SK-N-DZ (cell line): ENCODE data around the gene OR8D1. TPM values are rescaled to one million over a fixed set of nuclear protein-coding genes. Genes with fewer than 3 reads are reported as not detected.

Source experiments
- DNase-seq: peaks from one replicate; pipeline ENCODE4 v3.0.0-alpha.2; 2015; ENCODE audit warnings: low spot score
- polyA plus RNA-seq, 2 experiments: library from polyadenylated mRNA; depleted of rRNA; stranded (reverse); fragments of >200 nt; gene quantifications; 2 replicates each; pipeline ENCODE4 v1.2.3, GENCODE V29; 2014

The OR8D1 gene
- polyA plus RNA-seq (2014; cell fraction: cytosol; rRNA removed): not detected in 2 replicates
- polyA plus RNA-seq (2014; cell fraction: nucleus; rRNA removed): not detected in 2 replicates

DNA sequence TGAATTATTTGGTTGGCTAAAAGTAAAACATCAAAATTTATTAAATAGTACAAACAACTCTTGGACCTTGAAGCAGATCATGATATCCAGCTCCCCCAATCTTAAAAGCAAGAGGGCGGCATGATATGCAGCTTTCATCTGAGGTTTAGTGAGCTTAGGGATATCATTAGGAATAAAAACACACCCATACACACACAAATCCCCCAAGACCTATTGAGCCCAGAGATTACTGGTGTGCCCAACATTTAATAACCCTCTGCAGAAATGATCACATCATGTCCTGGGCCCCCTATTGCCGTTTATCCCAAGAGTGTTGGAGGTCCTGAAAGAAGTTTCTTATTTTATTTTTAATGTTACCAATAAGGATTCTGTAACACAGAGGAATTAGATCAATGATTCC lies at the start of gene OR8D1:
Gene OR8D1, minus strand, starts transcription at position 101 of the 400 bp plus-strand sequence. CDS start 3,183 bp downstream, outside the sequence.
- DNase-seq: no peak

GRCh38 chr11:124359566-124359965 lies 45.8 kb upstream of the OR8D1 start:
- no peak for DNase-seq

- DNase-seq: no peak
These were observed 32.7 kb upstream of the OR8D1 start for GRCh38 chr11:124346311-124346955.

DNA sequence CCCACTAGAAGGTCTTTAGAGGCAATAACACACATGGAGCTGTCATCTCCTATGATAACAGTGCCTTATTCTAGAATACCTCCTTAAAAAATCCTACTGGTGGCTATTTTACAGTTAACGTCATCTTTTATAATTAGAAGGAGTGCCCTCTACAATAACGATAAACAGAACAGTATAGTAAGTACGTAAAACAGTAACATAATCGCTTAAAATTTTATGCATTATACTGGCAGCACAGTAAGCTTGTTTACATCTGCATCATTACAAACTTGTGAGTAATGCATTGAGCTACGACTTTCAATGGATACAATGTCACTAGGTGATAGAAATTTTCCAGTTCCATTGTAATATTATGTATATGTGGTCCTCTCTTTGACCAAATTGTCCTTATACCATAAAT lies 30.6 kb upstream of the OR8D1 start:
- DNase-seq: no peak

DNA sequence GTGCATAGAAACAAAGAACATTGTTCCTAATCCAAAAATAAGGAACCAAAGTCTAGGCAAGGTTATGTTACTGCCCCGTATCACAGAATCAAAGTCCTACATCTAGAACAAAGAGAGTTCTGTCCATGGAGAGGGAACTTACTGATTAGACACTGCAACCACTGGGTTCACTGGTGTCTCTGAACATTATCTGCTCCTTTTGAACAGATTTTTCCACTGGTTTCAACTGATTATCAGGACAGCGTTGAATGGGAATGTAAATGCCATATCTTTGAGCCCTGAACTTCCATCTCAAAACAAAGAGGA lies 26.3 kb upstream of the OR8D1 start:
- no peak for DNase-seq

GRCh38 chr11:124339396-124340141 lies 25.8 kb upstream of the OR8D1 start:
- no peak for DNase-seq

DNA sequence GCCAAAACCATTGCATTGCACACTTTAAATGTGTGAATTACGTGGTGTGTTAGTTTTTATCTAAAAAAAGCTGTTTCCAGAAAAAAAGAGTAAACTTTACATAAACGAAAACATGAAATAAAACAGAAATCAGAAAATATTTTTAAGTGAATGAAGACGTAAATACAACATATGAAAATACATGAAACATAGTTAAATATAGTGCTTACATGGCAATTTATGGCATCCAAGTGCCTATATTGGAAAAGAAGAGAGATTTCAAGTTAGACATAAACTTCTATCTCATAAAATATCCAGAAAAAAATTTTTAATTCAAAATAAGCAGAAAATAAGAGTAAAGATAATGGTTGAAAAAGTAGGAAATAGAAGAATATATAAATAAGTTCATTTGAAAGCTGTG lies 18.1 kb upstream of the OR8D1 start:
- DNase-seq: no peak

DNA sequence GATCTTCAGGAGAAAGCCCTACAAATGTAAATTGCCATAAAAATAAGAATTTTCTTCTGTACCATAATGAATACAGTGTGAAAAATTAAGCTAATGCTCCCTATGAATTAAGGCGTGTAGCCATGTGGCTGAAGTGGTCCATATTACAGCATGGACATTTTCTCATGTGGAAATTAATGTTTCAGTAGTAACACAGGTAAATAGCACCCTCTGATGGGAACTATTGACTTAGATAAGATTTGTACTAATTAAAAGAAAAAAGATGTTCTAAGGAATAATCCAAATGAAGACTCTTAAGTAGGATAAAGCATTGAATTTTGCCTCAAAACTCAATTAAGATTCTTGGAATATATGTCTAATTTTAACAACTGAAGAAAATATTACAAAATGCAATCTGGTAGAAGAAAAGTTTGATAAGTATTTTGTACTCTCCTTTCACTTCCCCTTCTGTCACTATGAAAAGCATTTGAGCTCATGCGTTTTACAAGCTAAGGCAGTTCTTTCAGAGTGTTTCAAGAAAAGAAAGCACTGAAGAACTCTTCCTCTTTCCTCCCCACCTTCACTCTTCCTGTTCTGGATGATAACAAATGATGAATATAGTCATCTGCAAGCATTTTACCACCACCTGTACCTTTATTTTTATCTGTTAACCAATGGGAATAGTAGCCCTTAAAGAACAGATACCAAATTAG lies 16.2 kb upstream of the OR8D1 start:
- DNase-seq: no peak

GRCh38 chr11:124327775-124328174 lies 14.0 kb upstream of the OR8D1 start:
- no peak for DNase-seq

DNA sequence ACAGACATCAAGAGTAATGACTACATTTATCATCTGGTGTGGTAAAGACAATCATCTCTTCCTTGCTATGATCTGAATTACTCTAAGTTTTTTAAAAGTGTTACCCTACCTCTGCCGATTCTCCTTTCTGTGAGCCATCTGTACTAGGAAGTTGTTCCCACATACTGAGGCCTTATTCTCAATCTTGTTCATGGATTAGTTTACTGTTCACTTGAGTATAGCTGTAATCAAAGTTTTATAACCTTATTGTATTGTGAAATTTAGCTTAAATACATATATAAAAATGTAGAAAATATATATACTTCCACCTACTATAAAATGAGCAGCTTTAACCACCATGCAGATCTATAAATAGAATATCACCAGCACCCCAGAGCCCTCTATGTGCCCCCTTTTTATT lies 8.6 kb upstream of the OR8D1 start:
- no peak for DNase-seq

DNA sequence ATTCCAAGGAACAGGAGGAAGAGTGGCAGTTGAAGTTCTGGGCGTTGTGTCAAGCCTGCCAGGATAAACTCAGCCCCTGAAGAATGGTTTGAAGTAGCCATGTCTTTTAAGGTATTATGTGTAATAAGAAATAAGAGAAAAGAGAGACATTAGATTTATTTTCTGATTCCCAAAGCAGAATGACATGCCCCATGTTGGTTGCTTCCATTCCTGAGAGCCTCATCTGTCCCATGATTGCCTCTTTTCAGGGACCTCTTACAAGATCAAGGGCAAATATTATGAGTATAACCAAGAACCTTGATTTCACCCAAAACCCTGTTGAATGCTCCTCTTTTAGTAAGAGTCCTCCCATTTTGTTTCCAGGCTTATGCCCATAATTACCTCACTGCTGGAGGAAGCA lies 6.3 kb upstream of the OR8D1 start, which contains the start of gene OR8D2:
Gene OR8D2, minus strand, starts transcription at position 101 of the 400 bp plus-strand sequence. Its CDS starts 0 bp downstream, at position 101.
- no peak for DNase-seq

GRCh38 chr11:124315052-124315451 lies 1.3 kb upstream of the OR8D1 start:
- no peak for DNase-seq

DNA sequence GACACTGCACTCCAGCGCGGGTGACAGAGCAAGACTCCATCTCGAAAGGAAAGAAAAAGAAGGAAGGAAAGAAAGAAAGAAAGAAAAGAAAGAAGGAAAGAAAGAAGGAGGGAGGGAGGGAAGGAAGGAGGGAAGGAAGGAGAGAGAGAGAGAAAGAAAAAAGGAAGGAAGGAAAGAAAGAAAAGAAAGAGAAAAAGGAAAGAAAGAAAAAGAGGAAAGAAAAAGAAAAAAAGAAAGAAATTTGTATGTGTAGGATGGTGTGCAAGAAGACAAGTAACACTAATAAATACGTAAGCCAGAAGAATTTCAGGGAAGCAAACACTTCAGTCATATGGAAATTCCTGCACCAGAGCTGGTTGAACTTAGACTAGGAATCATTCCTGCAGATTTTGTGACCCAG lies 618 bp downstream of the OR8D1 start:
- DNase-seq: no peak

- DNase-seq: no peak
These were observed 2.1 kb downstream of the OR8D1 start for GRCh38 chr11:124311670-124312069.

DNA sequence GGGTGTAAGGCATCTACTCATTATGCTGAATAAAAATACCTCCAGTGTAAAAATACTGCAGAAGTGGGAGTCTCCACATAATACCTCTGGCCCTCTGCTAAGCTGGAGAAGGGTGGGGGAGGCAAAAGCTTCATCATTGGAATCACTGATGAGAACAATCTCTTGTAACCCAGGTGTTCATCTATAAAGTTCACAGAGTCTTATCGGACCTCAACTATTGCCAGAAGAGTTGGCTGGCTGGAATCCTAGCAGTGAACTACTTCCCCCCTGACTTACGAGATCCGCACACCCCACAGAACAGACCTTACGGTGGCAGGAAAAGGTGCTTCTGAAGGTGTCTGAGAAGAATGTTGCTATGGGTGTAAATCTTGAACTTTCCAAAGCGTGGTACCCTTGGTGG lies 2.5 kb downstream of the OR8D1 start:
- DNase-seq: no peak

DNA sequence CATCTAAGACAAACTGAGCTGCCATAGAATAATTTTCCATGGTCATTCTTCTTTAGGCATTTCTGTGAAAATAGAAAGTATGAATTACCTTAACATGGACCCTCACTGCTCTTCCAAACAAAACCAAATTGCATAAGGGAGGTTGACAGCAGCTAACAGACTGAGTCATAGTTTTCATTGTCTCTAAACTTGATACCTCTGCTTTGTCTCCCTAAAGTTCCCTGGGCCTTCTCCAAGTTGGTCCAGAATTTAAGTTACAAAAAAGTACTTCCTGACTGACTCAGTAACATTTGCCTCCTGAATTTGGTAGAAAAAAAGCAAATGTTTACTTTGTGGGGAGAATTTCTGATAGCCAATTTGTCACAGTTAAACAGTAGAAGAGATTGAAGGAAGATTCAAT lies 3.0 kb downstream of the OR8D1 start:
- DNase-seq: no peak

DNA sequence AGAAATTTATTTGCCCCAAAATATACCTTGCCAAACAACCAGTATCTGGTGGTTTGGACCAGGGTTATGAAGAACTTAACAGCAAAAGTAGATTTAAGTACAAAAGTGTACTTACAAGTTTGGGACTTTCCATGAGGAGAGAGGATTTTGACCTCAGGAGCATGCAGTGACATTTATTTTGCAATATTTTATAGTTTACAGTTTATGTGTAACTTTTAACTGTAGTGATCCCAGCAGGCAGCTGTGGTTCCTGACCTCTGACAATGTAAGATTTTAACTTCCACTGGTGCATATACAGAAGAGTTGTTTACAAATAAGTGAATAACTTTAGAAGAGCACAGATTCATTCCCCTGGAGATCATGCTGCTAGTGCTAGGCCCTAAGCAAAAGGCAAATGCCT lies 6.7 kb downstream of the OR8D1 start:
- DNase-seq: no peak

DNA sequence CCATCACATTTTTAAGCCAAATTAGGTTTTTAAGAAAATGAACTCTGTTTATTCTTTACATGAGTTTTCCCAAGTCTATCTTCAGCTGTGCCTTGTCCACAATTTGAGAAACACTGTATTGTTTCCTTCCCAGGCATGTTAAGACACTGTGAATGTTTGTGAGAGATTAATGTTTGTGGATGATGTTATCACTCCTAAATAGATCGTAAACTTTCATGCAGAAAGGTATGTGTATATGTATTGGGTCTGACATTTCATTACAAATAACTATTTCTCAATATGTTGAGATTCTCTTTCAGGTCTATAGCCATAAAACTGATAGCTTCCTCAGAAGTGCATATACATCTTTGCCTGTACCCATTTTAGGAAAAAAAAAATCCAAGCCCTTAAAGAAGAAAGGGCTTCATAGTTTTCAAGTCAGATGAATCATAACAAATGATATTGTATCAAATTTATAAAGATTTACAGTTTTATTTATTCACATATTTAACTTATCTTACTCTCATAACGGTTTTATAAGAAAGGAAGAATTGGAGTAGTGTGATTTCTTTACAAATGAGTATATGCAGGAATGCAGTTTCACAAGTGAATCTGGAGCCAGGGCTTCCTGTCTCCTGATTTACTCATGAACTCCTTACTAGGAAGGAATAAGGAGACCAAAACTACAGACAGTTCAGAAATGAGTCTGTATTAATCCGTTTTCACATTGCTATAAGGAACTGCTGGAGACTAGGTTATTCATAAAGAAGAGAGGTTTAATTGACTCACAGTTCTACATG lies 11.2 kb downstream of the OR8D1 start:
- no peak for DNase-seq

- DNase-seq: no peak
These were observed 12.2 kb downstream of the OR8D1 start for GRCh38 chr11:124301548-124301947.

- DNase-seq: no peak
These were observed 15.8 kb downstream of the OR8D1 start for GRCh38 chr11:124297921-124298320.

DNA sequence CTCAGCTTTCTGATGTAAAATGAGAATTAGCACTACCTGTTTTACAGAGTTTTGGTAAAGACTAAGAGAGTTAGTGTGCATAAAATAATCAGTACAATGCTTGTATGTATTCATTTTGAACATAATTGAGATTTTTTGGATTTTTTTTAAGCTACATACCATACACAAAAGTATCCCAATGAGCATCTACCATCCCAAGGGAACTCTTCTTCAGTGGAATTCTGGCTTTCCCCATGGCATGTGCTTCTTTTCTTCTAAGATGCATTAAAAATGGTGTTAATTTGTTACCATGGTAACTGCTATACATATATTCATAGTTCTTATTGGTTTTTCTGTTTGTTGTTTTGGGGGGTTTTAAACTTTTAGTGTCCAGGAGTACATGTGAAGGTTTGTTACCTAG lies 17.7 kb downstream of the OR8D1 start:
- no peak for DNase-seq

DNA sequence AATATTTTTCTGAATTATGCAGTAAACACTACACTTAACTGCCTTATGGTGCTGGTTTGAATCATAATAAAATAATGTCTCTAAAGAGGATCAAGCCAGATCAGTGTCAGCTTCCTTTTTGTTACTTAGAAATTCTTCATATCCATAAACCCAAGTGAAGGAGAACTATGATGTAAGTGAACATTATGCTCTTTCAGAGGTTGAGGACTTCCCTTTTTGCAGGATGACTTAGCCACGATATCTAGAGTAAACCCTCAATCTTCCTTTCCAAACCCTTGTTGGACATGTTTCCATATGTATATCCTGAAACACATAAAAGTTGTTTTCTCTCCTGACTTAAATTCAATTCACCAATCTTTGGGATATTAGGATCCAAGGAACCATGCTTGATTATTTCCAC lies 19.1 kb downstream of the OR8D1 start:
- no peak for DNase-seq
